Esophagus squamous epithelium (tissue), 5 donors: ENCODE measurements around the gene MCRIP1. TPM values are rescaled to one million over a fixed set of nuclear protein-coding genes. Genes with fewer than 3 reads are reported as not detected.

ENCODE experiments used
- DNase-seq: peaks from one replicate; lab custom pipeline; 2025; lab: John Stamatoyannopoulos, UW
- H3K27ac ChIP-seq, 4 donors: fragments of 200-600 bp; sonication (generic); one replicate each; pipeline ENCODE4 v1.5.1; 2016 to 2019; ENCODE audit warnings: mild to moderate bottlenecking in 1 of 4
- H3K27me3 ChIP-seq, 4 donors: fragments of 200-600 bp; sonication (generic); 1 replicate in 3 of 4; 2 replicates in 1 of 4; pipeline versions ENCODE4 v1.5.1 to v1.6.0; 2017 to 2021; ENCODE audit warnings: antibody characterized with exemption in 1 of 4
- H3K36me3 ChIP-seq, 3 donors: fragments of 200-600 bp; sonication (generic); one replicate each; pipeline ENCODE4 v1.5.1; 2016 to 2019
- H3K4me1 ChIP-seq, 3 donors: fragments of 200-600 bp; sonication (generic); one replicate each; pipeline ENCODE4 v1.5.1; 2017 to 2019
- H3K4me3 ChIP-seq, 4 donors: fragments of 200-600 bp; sonication (generic); 1 replicate in 3 of 4; 2 replicates in 1 of 4; pipeline ENCODE4 v1.5.1; 2016 to 2019; ENCODE audit warnings: mild to moderate bottlenecking in 2 of 4, moderate library complexity in 1 of 4
- H3K9me3 ChIP-seq, 3 donors: fragments of 200-600 bp; sonication (generic); one replicate each; pipeline ENCODE4 v1.5.1; 2016 to 2019
- CTCF ChIP-seq, 6 experiments: fragments of 450-650 bp in 4 of 6; fragments of 200-600 bp in 2 of 6; sonication (generic) in 2 of 6; IDR thresholded peaks; one replicate each; pipeline ENCODE4 v1.5.1; 2016 to 2019; ENCODE audit warnings: antibody characterized with exemption in 6 of 6, mild to moderate bottlenecking in 4 of 6, moderate library complexity in 4 of 6
- POLR2A ChIP-seq, 4 donors: fragments of 450-650 bp; IDR thresholded peaks; one replicate each; pipeline ENCODE4 v1.6.1; 2017; ENCODE audit warnings: antibody characterized with exemption in 4 of 4, mild to moderate bottlenecking in 4 of 4, moderate library complexity in 3 of 4
- WGBS, 2 donors: methylation state at CpG; one replicate each; pipeline ENCODE4 v1.1.5; 2018; 5-methylcytosine and 5-hydroxymethylcytosine counted together
- intact Hi-C: fragments of 100-400 bp; cut with DNase I; formaldehyde crosslinking; loops from one replicate; pipeline ENCODE4 v1.15.0; 2022
- total RNA-seq, 4 donors: library from RNA; depleted of rRNA; stranded (reverse); fragments of >200 nt; gene quantifications; one replicate each; pipeline ENCODE4 v1.1.0, GENCODE V29; 2016
- donor health status: DM: yes; HTN: yes; CAD: no.

MCRIP1 gene
- total RNA-seq, 4 donors from 2014 or later = 8.7 to 28.0 (median 13.2) TPM

- Histone ChIP-seq H3K36me3 (no peaks in the 10 kb centered on the region), H3K27me3 (peaks cover 0 to 79% (median 0%) of the 10 kb centered on the region in 4 donors), H3K4me3 (no peak overlapping the region), H3K4me1 (peaks cover 0 to 13% (median 0%) of the 10 kb centered on the region in 3 donors), H3K27ac (no peak overlapping the region), H3K9me3 (no peaks in the 10 kb centered on the region)
- 78 to 88% methylated on average over 12 to 27 of the region's 41 CpGs for WGBS, 2 donors
- no peak for DNase-seq
- TF ChIP-seq CTCF (IDR thresholded peaks at IDR 0.05) = no peak
- TF ChIP-seq POLR2A (IDR thresholded peaks at IDR 0.05) = no peak
- intact Hi-C loops = no loop called here
Observed at GRCh38 chr17:81813861-81814683, 19.0 kb downstream of the MCRIP1 start.

- WGBS, 2 donors = no CpG with 5 or more reads among the region's 15 CpGs
- DNase-seq = no peak
- H3K9me3 ChIP-seq = no peaks in the 10 kb centered on the region
- no peak overlapping the region for H3K27ac ChIP-seq
- intact Hi-C loops = no loop called here
- no peak overlapping the region for H3K4me3 ChIP-seq
- H3K27me3 ChIP-seq = peaks cover 0 to 86% (median 0%) of the 10 kb centered on the region in 4 donors
- TF ChIP-seq CTCF (IDR thresholded peaks at IDR 0.05) (no peak), POLR2A (IDR thresholded peaks at IDR 0.05) (no peak)
- no peaks in the 10 kb centered on the region for H3K36me3 ChIP-seq
- peaks cover 0 to 13% (median 0%) of the 10 kb centered on the region in 3 donors for H3K4me1 ChIP-seq
Observed at GRCh38 chr17:81813371-81813684, 19.8 kb downstream of the MCRIP1 start.

- intact Hi-C loops = no loop called here
- DNase-seq = no peak
- peaks cover 0 to 13% (median 0%) of the 10 kb centered on the region in 3 donors for H3K4me1 ChIP-seq
- 50 to 89% methylated on average over 4 to 11 of the region's 45 CpGs for WGBS, 2 donors
- no peak for TF ChIP-seq POLR2A (IDR thresholded peaks at IDR 0.05)
- no peak for TF ChIP-seq CTCF (IDR thresholded peaks at IDR 0.05)
- H3K27ac ChIP-seq = no peak overlapping the region
- no peaks in the 10 kb centered on the region for H3K9me3 ChIP-seq
- no peaks in the 10 kb centered on the region for H3K36me3 ChIP-seq
- peaks cover 0 to 87% (median 0%) of the 10 kb centered on the region in 4 donors for H3K27me3 ChIP-seq
- H3K4me3 ChIP-seq = no peak overlapping the region
Observed at GRCh38 chr17:81812571-81813370, 20.3 kb downstream of the MCRIP1 start.

- H3K27ac ChIP-seq = no peak overlapping the region
- no peaks in the 10 kb centered on the region for H3K9me3 ChIP-seq
- intact Hi-C loops = no loop called here
- no peaks in the 10 kb centered on the region for H3K36me3 ChIP-seq
- 45 to 61% methylated on average over 2 to 7 of the region's 24 CpGs for WGBS, 2 donors
- DNase-seq = no peak
- no peak overlapping the region for H3K4me3 ChIP-seq
- TF ChIP-seq POLR2A (IDR thresholded peaks at IDR 0.05) (no peak), CTCF (IDR thresholded peaks at IDR 0.05) (no peak)
- peaks cover 0 to 89% (median 0%) of the 10 kb centered on the region in 4 donors for H3K27me3 ChIP-seq
- H3K4me1 ChIP-seq = peaks cover 0 to 13% (median 0%) of the 10 kb centered on the region in 3 donors
Observed at GRCh38 chr17:81811705-81812570, 21.2 kb downstream of the MCRIP1 start.
